Measurements from ENCODE around the gene SPAG9.

The SPAG9 gene

GRCh38 chr17:51154176-51154575, 33.5 kb upstream of the SPAG9 start:
- H3K9me3 ChIP-seq (ENCODE audit: control insufficient read depth, low read length): no peaks in the 10 kb centered on the region
- H3K27me3 ChIP-seq (ENCODE audit: control insufficient read depth, insufficient read depth, low read length): no peaks in the 10 kb centered on the region
- H3K36me3 ChIP-seq (ENCODE audit: control insufficient read depth, insufficient read depth, low read length): no peaks in the 10 kb centered on the region
- H3K4me3 ChIP-seq (ENCODE audit: low read length): peak overlapping the region; percentile 80
- H3K9ac ChIP-seq (ENCODE audit: low read length): peak overlapping the region; percentile 54
- H3K4me1 ChIP-seq (ENCODE audit: control insufficient read depth, insufficient read depth, low read length): peaks cover 9% of the 10 kb centered on the region

- Histone ChIP-seq H3K4me3 (ENCODE audit: low read length) (peak within 1 kb of the TSS; percentile 80), H3K4me1 (ENCODE audit: control insufficient read depth, insufficient read depth, low read length) (peaks cover 9% of the 10 kb centered on the region), H3K9ac (ENCODE audit: low read length) (peak within 1 kb of the TSS; percentile 59), H3K9me3 (ENCODE audit: control insufficient read depth, low read length) (no peaks in the 10 kb centered on the region), H3K27me3 (ENCODE audit: control insufficient read depth, insufficient read depth, low read length) (no peaks in the 10 kb centered on the region), H3K36me3 (ENCODE audit: control insufficient read depth, insufficient read depth, low read length) (no peaks in the 10 kb centered on the region)
Observed at GRCh38 chr17:51153210-51154072, 32.8 kb upstream of the SPAG9 start, which contains the start of gene NME1. Gene NME1, plus strand, starts transcription at chr17:51153559. Its CDS starts 2,096 bp downstream, at chr17:51155655.

GRCh38 chr17:51152766-51153209, 32.1 kb upstream of the SPAG9 start:
- peak overlapping the region; percentile 59 for H3K9ac ChIP-seq (ENCODE audit: low read length)
- H3K9me3 ChIP-seq (ENCODE audit: control insufficient read depth, low read length): no peaks in the 10 kb centered on the region
- H3K27me3 ChIP-seq (ENCODE audit: control insufficient read depth, insufficient read depth, low read length): no peaks in the 10 kb centered on the region
- H3K4me1 ChIP-seq (ENCODE audit: control insufficient read depth, insufficient read depth, low read length): peaks cover 9% of the 10 kb centered on the region
- no peaks in the 10 kb centered on the region for H3K36me3 ChIP-seq (ENCODE audit: control insufficient read depth, insufficient read depth, low read length)
- peak overlapping the region; percentile 43 for H3K4me3 ChIP-seq (ENCODE audit: low read length)

- H3K27me3 ChIP-seq (ENCODE audit: control insufficient read depth, insufficient read depth, low read length): no peaks in the 10 kb centered on the region
- peaks cover 9% of the 10 kb centered on the region for H3K4me1 ChIP-seq (ENCODE audit: control insufficient read depth, insufficient read depth, low read length)
- H3K9ac ChIP-seq (ENCODE audit: low read length): no peak overlapping the region
- no peaks in the 10 kb centered on the region for H3K9me3 ChIP-seq (ENCODE audit: control insufficient read depth, low read length)
- H3K36me3 ChIP-seq (ENCODE audit: control insufficient read depth, insufficient read depth, low read length): no peaks in the 10 kb centered on the region
- no peak overlapping the region for H3K4me3 ChIP-seq (ENCODE audit: low read length)
Observed at GRCh38 chr17:51150932-51151331, 30.3 kb upstream of the SPAG9 start.

GRCh38 chr17:51149163-51149562, 28.5 kb upstream of the SPAG9 start:
- no peak overlapping the region for H3K4me3 ChIP-seq (ENCODE audit: low read length)
- peaks cover 3% of the 10 kb centered on the region for H3K4me1 ChIP-seq (ENCODE audit: control insufficient read depth, insufficient read depth, low read length)
- no peaks in the 10 kb centered on the region for H3K36me3 ChIP-seq (ENCODE audit: control insufficient read depth, insufficient read depth, low read length)
- H3K9me3 ChIP-seq (ENCODE audit: control insufficient read depth, low read length): no peaks in the 10 kb centered on the region
- H3K27me3 ChIP-seq (ENCODE audit: control insufficient read depth, insufficient read depth, low read length): no peaks in the 10 kb centered on the region
- no peak overlapping the region for H3K9ac ChIP-seq (ENCODE audit: low read length)

- H3K4me3 ChIP-seq (ENCODE audit: low read length): no peak overlapping the region
- no peaks in the 10 kb centered on the region for H3K4me1 ChIP-seq (ENCODE audit: control insufficient read depth, insufficient read depth, low read length)
- H3K27me3 ChIP-seq (ENCODE audit: control insufficient read depth, insufficient read depth, low read length): no peaks in the 10 kb centered on the region
- no peaks in the 10 kb centered on the region for H3K36me3 ChIP-seq (ENCODE audit: control insufficient read depth, insufficient read depth, low read length)
- no peak overlapping the region for H3K9ac ChIP-seq (ENCODE audit: low read length)
- H3K9me3 ChIP-seq (ENCODE audit: control insufficient read depth, low read length): no peaks in the 10 kb centered on the region
Observed at GRCh38 chr17:51147650-51148049, 27.0 kb upstream of the SPAG9 start.

GRCh38 chr17:51144266-51145022, 23.8 kb upstream of the SPAG9 start:
- H3K36me3 ChIP-seq (ENCODE audit: control insufficient read depth, insufficient read depth, low read length): no peaks in the 10 kb centered on the region
- H3K27me3 ChIP-seq (ENCODE audit: control insufficient read depth, insufficient read depth, low read length): no peaks in the 10 kb centered on the region
- H3K9ac ChIP-seq (ENCODE audit: low read length): no peak overlapping the region
- no peaks in the 10 kb centered on the region for H3K9me3 ChIP-seq (ENCODE audit: control insufficient read depth, low read length)
- no peaks in the 10 kb centered on the region for H3K4me1 ChIP-seq (ENCODE audit: control insufficient read depth, insufficient read depth, low read length)
- no peak overlapping the region for H3K4me3 ChIP-seq (ENCODE audit: low read length)

- H3K9ac ChIP-seq (ENCODE audit: low read length): no peak overlapping the region
Observed at GRCh38 chr17:51142597-51142996, 21.9 kb upstream of the SPAG9 start.

GRCh38 chr17:51135956-51136355, 15.3 kb upstream of the SPAG9 start:
- no peak overlapping the region for H3K9ac ChIP-seq (ENCODE audit: low read length)
- H3K36me3 ChIP-seq (ENCODE audit: control insufficient read depth, insufficient read depth, low read length): no peaks in the 10 kb centered on the region
- no peaks in the 10 kb centered on the region for H3K27me3 ChIP-seq (ENCODE audit: control insufficient read depth, insufficient read depth, low read length)
- H3K4me1 ChIP-seq (ENCODE audit: control insufficient read depth, insufficient read depth, low read length): peaks cover 18% of the 10 kb centered on the region
- H3K4me3 ChIP-seq (ENCODE audit: low read length): no peak overlapping the region
- no peaks in the 10 kb centered on the region for H3K9me3 ChIP-seq (ENCODE audit: control insufficient read depth, low read length)

More at GRCh38 chr17:51142597-51142996, 21.9 kb upstream of the SPAG9 start:
- H3K9me3 ChIP-seq (ENCODE audit: control insufficient read depth, low read length): no peaks in the 10 kb centered on the region
- no peaks in the 10 kb centered on the region for H3K4me1 ChIP-seq (ENCODE audit: control insufficient read depth, insufficient read depth, low read length)
- H3K4me3 ChIP-seq (ENCODE audit: low read length): no peak overlapping the region
- H3K27me3 ChIP-seq (ENCODE audit: control insufficient read depth, insufficient read depth, low read length): no peaks in the 10 kb centered on the region
- H3K36me3 ChIP-seq (ENCODE audit: control insufficient read depth, insufficient read depth, low read length): no peaks in the 10 kb centered on the region

- H3K9me3 ChIP-seq (ENCODE audit: control insufficient read depth, low read length): no peaks in the 10 kb centered on the region
- H3K4me1 ChIP-seq (ENCODE audit: control insufficient read depth, insufficient read depth, low read length): peaks cover 18% of the 10 kb centered on the region
- H3K9ac ChIP-seq (ENCODE audit: low read length): no peak overlapping the region
- H3K27me3 ChIP-seq (ENCODE audit: control insufficient read depth, insufficient read depth, low read length): no peaks in the 10 kb centered on the region
- H3K36me3 ChIP-seq (ENCODE audit: control insufficient read depth, insufficient read depth, low read length): no peaks in the 10 kb centered on the region
- H3K4me3 ChIP-seq (ENCODE audit: low read length): no peak overlapping the region
Observed at GRCh38 chr17:51133365-51133764, 12.7 kb upstream of the SPAG9 start.

- Histone ChIP-seq H3K36me3 (ENCODE audit: control insufficient read depth, insufficient read depth, low read length) (no peaks in the 10 kb centered on the region), H3K27me3 (ENCODE audit: control insufficient read depth, insufficient read depth, low read length) (no peaks in the 10 kb centered on the region), H3K4me3 (ENCODE audit: low read length) (no peak overlapping the region), H3K9me3 (ENCODE audit: control insufficient read depth, low read length) (no peaks in the 10 kb centered on the region), H3K9ac (ENCODE audit: low read length) (no peak overlapping the region), H3K4me1 (ENCODE audit: control insufficient read depth, insufficient read depth, low read length) (peaks cover 18% of the 10 kb centered on the region)
Observed at GRCh38 chr17:51132964-51133319, 12.3 kb upstream of the SPAG9 start.

- Histone ChIP-seq H3K9ac (ENCODE audit: low read length) (no peak overlapping the region), H3K9me3 (ENCODE audit: control insufficient read depth, low read length) (no peaks in the 10 kb centered on the region), H3K36me3 (ENCODE audit: control insufficient read depth, insufficient read depth, low read length) (no peaks in the 10 kb centered on the region), H3K4me3 (ENCODE audit: low read length) (no peak overlapping the region), H3K27me3 (ENCODE audit: control insufficient read depth, insufficient read depth, low read length) (no peaks in the 10 kb centered on the region), H3K4me1 (ENCODE audit: control insufficient read depth, insufficient read depth, low read length) (peaks cover 19% of the 10 kb centered on the region)
Observed at GRCh38 chr17:51128076-51128475, 7.4 kb upstream of the SPAG9 start.

Data from mucosa of stomach (tissue), 1 donor.